H9 (cell line): ENCODE results near the gene ASB15. TPM values are rescaled to one million over a fixed set of nuclear protein-coding genes. Genes with fewer than 3 reads are reported as not detected.

ENCODE experiments used
- DNase-seq: peaks from one replicate; pipeline ENCODE4 v3.0.0-alpha.2; 2017
- H2AFZ ChIP-seq: one replicate; pipeline ENCODE4 v1.6.1; 2013; ENCODE audit warnings: mild to moderate bottlenecking, low read length, control low read depth, moderate library complexity
- H2AK5ac ChIP-seq: 2 replicates; pipeline ENCODE4 v1.6.1; 2013; ENCODE audit warnings: low read length, control low read depth, mixed read lengths; ENCODE audit not compliant: insufficient read length
- H2BK120ac ChIP-seq: one replicate; pipeline ENCODE4 v1.6.1; 2013; ENCODE audit warnings: low read depth, mild to moderate bottlenecking, low read length, control low read depth, inconsistent platforms; ENCODE audit not compliant: poor library complexity, severe bottlenecking
- H2BK12ac ChIP-seq: 2 replicates; pipeline ENCODE4 v1.6.1; 2013; ENCODE audit warnings: low read length, control low read depth, mixed read lengths, low read depth; ENCODE audit not compliant: insufficient read length
- H2BK15ac ChIP-seq: 2 replicates; pipeline ENCODE4 v1.6.1; 2013; ENCODE audit warnings: low read depth, low read length, control low read depth
- H2BK20ac ChIP-seq: one replicate; pipeline ENCODE4 v1.6.1; 2013; ENCODE audit warnings: low read depth, mild to moderate bottlenecking, low read length, control low read depth, inconsistent platforms; ENCODE audit not compliant: poor library complexity, severe bottlenecking
- H2BK5ac ChIP-seq: 2 replicates; pipeline ENCODE4 v1.6.1; 2013; ENCODE audit warnings: low read length, control low read depth, mixed read lengths; ENCODE audit not compliant: insufficient read length
- H3K14ac ChIP-seq: 2 replicates; pipeline ENCODE4 v1.6.1; 2013; ENCODE audit warnings: low read length, control low read depth; ENCODE audit not compliant: insufficient read depth
- H3K18ac ChIP-seq: 2 replicates; pipeline ENCODE4 v1.6.1; 2013; ENCODE audit warnings: low read depth, mild to moderate bottlenecking, mixed read lengths, low read length, control low read depth; ENCODE audit not compliant: insufficient read length
- H3K23ac ChIP-seq: 2 replicates; pipeline ENCODE4 v1.6.1; 2013; ENCODE audit warnings: low read length, control low read depth, mixed read lengths, low read depth; ENCODE audit not compliant: insufficient read length
- H3K23me2 ChIP-seq: 2 replicates; pipeline ENCODE4 v1.6.1; 2013; ENCODE audit warnings: low read depth, mild to moderate bottlenecking, mixed read lengths, low read length, control low read depth; ENCODE audit not compliant: insufficient read length, poor library complexity, severe bottlenecking
- H3K27ac ChIP-seq: 2 replicates; pipeline ENCODE4 v1.5.1; 2013; ENCODE audit warnings: low read length, control low read depth, mixed read lengths, low read depth; ENCODE audit not compliant: insufficient read length
- H3K27me3 ChIP-seq: 2 replicates; pipeline ENCODE4 v1.6.1; 2013; ENCODE audit warnings: low read length, control low read depth, inconsistent platforms; ENCODE audit not compliant: insufficient read depth
- H3K4ac ChIP-seq: 2 replicates; pipeline ENCODE4 v1.6.1; 2013; ENCODE audit warnings: low read depth, mild to moderate bottlenecking, control low read depth, inconsistent platforms, low read length, moderate library complexity
- H3K4me1 ChIP-seq: 2 replicates; pipeline ENCODE4 v1.6.1; 2013; ENCODE audit warnings: low read length, control low read depth, inconsistent platforms; ENCODE audit not compliant: insufficient read depth
- H3K4me2 ChIP-seq: 2 replicates; pipeline ENCODE4 v1.6.1; 2013; ENCODE audit warnings: low read length, control low read depth, mixed read lengths; ENCODE audit not compliant: insufficient read length, insufficient read depth
- H3K56ac ChIP-seq: 2 replicates; pipeline ENCODE4 v1.6.1; 2013; ENCODE audit warnings: low read depth, mild to moderate bottlenecking, mixed read lengths, low read length, control low read depth; ENCODE audit not compliant: insufficient read length
- H3K79me1 ChIP-seq: 2 replicates; pipeline ENCODE4 v1.6.1; 2013; ENCODE audit warnings: low read depth, mild to moderate bottlenecking, moderate library complexity, low read length, control low read depth, inconsistent platforms; ENCODE audit not compliant: insufficient read depth, poor library complexity, severe bottlenecking
- H3K79me2 ChIP-seq: 2 replicates; pipeline ENCODE4 v1.6.1; 2013; ENCODE audit warnings: low read length, control low read depth, inconsistent platforms; ENCODE audit not compliant: insufficient read depth
- H3K9ac ChIP-seq: 2 replicates; pipeline ENCODE4 v1.6.1; 2013; ENCODE audit warnings: low read length, control low read depth, mixed read lengths; ENCODE audit not compliant: insufficient read length; ENCODE audit errors: extremely low read depth
- H3K9me3 ChIP-seq: one replicate; pipeline ENCODE4 v1.6.1; 2013; ENCODE audit warnings: low read depth, low read length, inconsistent platforms; ENCODE audit not compliant: control insufficient read depth
- H3T11ph ChIP-seq: one replicate; pipeline ENCODE4 v1.6.1; 2013; ENCODE audit warnings: mild to moderate bottlenecking, low read length, control low read depth, inconsistent platforms
- H4K20me1 ChIP-seq: one replicate; pipeline ENCODE4 v1.6.1; 2013; ENCODE audit not compliant: control insufficient read depth, insufficient read length, insufficient read depth
- H4K5ac ChIP-seq: 2 replicates; pipeline ENCODE4 v1.6.1; 2013; ENCODE audit warnings: low read depth, mild to moderate bottlenecking, mixed read lengths, low read length, control low read depth; ENCODE audit not compliant: insufficient read length
- H4K8ac ChIP-seq: replicated peaks from 2 replicates; pipeline ENCODE4 v1.6.1; 2013; ENCODE audit warnings: low read length, control low read depth, mixed read lengths, low read depth; ENCODE audit not compliant: insufficient read length
- H4K91ac ChIP-seq: 2 replicates; pipeline ENCODE4 v1.6.1; 2013; ENCODE audit warnings: low read depth, mild to moderate bottlenecking, moderate library complexity, mixed read lengths, low read length, control low read depth; ENCODE audit not compliant: insufficient read length
- H3K27ac Mint-ChIP-seq, 3 experiments: 2 replicates in 2 of 3; 3 replicates in 1 of 3; pipeline ENCODE4 v1.8.0; 2020 to 2021; ENCODE audit warnings: mixed read lengths in 3 of 3, mild to moderate bottlenecking in 1 of 3, moderate library complexity in 1 of 3
- H3K27me3 Mint-ChIP-seq: 2 replicates; pipeline ENCODE4 v1.8.0; 2021; ENCODE audit warnings: low read depth, mild to moderate bottlenecking, moderate library complexity, mixed read lengths
- H3K36me3 Mint-ChIP-seq, 3 experiments: 2 replicates in 2 of 3; 3 replicates in 1 of 3; pipeline ENCODE4 v1.8.0; 2020 to 2021; ENCODE audit warnings: low read depth in 3 of 3, mixed read lengths in 3 of 3; ENCODE audit not compliant: insufficient read depth in 1 of 3
- H3K4me1 Mint-ChIP-seq, 2 experiments: 2 replicates each; pipeline ENCODE4 v1.8.0; 2020; ENCODE audit warnings: mixed read lengths in 2 of 2
- H3K4me3 Mint-ChIP-seq, 2 experiments: 2 replicates in 1 of 2; 3 replicates in 1 of 2; pipeline ENCODE4 v1.8.0; 2020 to 2021; ENCODE audit warnings: mild to moderate bottlenecking in 2 of 2, mixed read lengths in 2 of 2, moderate library complexity in 1 of 2
- H3K9me3 Mint-ChIP-seq, 2 experiments: 2 replicates in 1 of 2; 3 replicates in 1 of 2; pipeline ENCODE4 v1.8.0; 2020; ENCODE audit warnings: mild to moderate bottlenecking in 2 of 2, mixed read lengths in 2 of 2, moderate library complexity in 1 of 2
- CTCF ChIP-seq: fragments of 200-600 bp; sonication (generic); conservative IDR thresholded peaks from 3 replicates; pipeline ENCODE4 v1.8.0; 2021; ENCODE audit warnings: antibody characterized with exemption, mild to moderate bottlenecking
- WGBS: extraction: QIAGEN DNeasy Blood & Tissue Kit; methylation state at CpG from one replicate; pipeline ENCODE4 v1.1.7; 2013; ENCODE audit warnings: missing lambda C conversion rate, low lambda C conversion rate, mixed read lengths; ENCODE audit not compliant: insufficient read length; ENCODE audit errors: extremely low coverage; 5-methylcytosine and 5-hydroxymethylcytosine counted together
- total RNA-seq: library from RNA; stranded (reverse); gene quantifications from 2 replicates; pipeline ENCODE4 v1.2.1, GENCODE V29; 2021

The ASB15 gene
- total RNA-seq, 1 experiment from 2014 or later = not detected

GRCh38 chr7:123656544-123657303 is 55.1 kb downstream of the ASB15 start:
- H3K79me1 ChIP-seq = no peaks in the 10 kb centered on the region
- peaks cover 5 to 13% of the 10 kb centered on the region in 2 experiments for H3K4me1 Mint-ChIP-seq
- no peak overlapping the region for H3K18ac ChIP-seq
- no peaks in the 10 kb centered on the region for H3K23me2 ChIP-seq
- H2AK5ac ChIP-seq = no peak overlapping the region
- no peaks in the 10 kb centered on the region for H3K27me3 ChIP-seq
- H2BK120ac ChIP-seq = no peak overlapping the region
- no peak overlapping the region for H4K8ac ChIP-seq
- no peak overlapping the region for H3K14ac ChIP-seq
- no peak for TF ChIP-seq CTCF
- no peak overlapping the region for H2BK20ac ChIP-seq
- no peaks in the 10 kb centered on the region for H4K20me1 ChIP-seq
- no peaks in the 10 kb centered on the region for H3K9me3 Mint-ChIP-seq
- H4K5ac ChIP-seq = no peak overlapping the region
- no peak overlapping the region for H3K23ac ChIP-seq
- no peak for DNase-seq
- H3K56ac ChIP-seq = no peak overlapping the region
- no peak overlapping the region for H3K4me3 Mint-ChIP-seq
- no peaks in the 10 kb centered on the region for H3K27me3 Mint-ChIP-seq
- H2BK5ac ChIP-seq = no peak overlapping the region
- no peaks in the 10 kb centered on the region for H3K79me2 ChIP-seq
- H3K4me2 ChIP-seq = no peak overlapping the region
- no peaks in the 10 kb centered on the region for H3K36me3 Mint-ChIP-seq
- no peak overlapping the region for H2AFZ ChIP-seq
- no peak overlapping the region for H3K9ac ChIP-seq
- H3K9me3 ChIP-seq = no peaks in the 10 kb centered on the region
- H2BK15ac ChIP-seq = no peak overlapping the region
- no peak overlapping the region for H3K27ac ChIP-seq
- WGBS = no CpG with 5 or more reads among the region's 6 CpGs
- H3K27ac Mint-ChIP-seq = no peak overlapping the region
- no peak overlapping the region for H3K4ac ChIP-seq
- H4K91ac ChIP-seq = no peak overlapping the region
- no peak overlapping the region for H2BK12ac ChIP-seq
- H3K4me1 ChIP-seq = no peaks in the 10 kb centered on the region
- no peak overlapping the region for H3T11ph ChIP-seq
